HG02798 (cell line): Measurements from ENCODE around the gene NR0B2.
"Not testable (repeated sequence)": the region's sequence is repeated elsewhere in the genome, so short reads cannot be mapped to it uniquely, and the experiment has no call there.

ENCODE experiments used
- ATAC-seq: cut with Tn5 transposase; IDR thresholded peaks from one replicate; pipeline ENCODE4 v1.9.1; 2021; ENCODE audit warnings: mild to moderate bottlenecking; ENCODE audit not compliant: unreplicated experiment, poor library complexity

NR0B2 gene

GRCh38 chr1:26894263-26894662 is 19.5 kb downstream of the NR0B2 start:
- no peak for ATAC-seq

- peak; percentile 32 for ATAC-seq
Observed at GRCh38 chr1:26890467-26890796, 23.3 kb downstream of the NR0B2 start.

GRCh38 chr1:26889551-26890466 is 24.0 kb downstream of the NR0B2 start, which contains the start of gene GPN2:
GPN2 (minus strand) TSS chr1:26890283; CDS start chr1:26890096, 187 bp downstream.
- ATAC-seq = peak; percentile 90

- ATAC-seq = no peak
Observed at GRCh38 chr1:26888231-26888630, 25.5 kb downstream of the NR0B2 start.

DNA sequence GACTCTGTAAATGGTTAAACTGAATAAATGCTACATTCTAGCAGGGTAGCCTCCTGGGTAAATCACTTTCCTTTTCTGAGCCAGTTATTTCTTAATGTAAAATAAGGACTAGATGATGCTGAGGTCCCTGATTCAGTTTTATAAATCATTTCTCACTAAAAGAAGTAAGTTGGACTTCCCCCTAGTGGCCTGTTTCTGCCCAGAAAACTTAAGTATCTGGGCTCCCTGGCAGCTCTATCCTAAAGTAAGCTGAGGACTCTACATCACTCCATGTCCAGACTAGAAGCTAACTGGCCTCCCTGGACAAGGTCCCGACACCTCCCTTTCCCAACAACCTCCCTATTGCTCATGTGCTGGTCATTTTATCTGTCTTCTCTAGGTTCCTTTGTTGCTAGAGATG is 26.6 kb downstream of the NR0B2 start:
- no peak for ATAC-seq

- ATAC-seq = no peak
Observed at GRCh38 chr1:26882696-26883463, 30.9 kb downstream of the NR0B2 start.

DNA sequence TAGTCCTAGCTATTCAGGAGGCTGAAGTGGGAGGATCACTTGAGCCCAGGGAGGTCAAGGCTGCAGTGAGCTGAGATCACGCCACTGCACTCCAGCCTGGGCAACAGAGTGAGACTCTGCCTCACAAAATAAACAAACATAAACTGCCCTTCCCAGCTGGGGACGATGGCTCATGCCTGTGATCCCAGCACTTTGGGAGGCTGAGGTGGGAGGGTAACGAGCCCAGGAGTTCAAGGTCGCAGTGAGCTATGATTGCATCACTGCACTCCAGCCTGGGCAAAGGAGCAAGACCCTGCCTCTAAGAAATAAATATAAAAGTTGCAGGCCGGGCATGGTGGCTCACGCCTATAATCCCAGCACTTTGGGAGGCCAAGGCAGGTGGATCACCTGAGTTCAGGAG is 32.2 kb downstream of the NR0B2 start:
- ATAC-seq = not testable (repeated sequence)

DNA sequence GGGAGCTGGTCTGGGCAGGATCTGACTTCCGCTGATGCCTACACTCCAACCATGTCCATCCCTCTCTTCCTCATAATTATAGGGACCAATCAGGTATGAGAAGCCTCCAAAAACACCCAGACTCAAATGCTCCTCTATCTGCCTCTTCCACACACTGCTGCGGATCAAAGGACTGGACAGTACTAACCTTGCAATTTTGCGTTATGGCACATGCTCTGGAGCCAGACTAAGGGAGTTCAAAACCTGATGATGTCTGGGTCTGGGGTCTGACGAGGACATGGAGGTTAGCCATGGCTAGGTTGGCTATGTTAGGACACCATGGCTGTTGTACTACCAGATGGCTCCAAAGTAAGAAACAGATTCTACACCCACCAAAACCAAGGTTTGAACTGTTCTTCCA is 34.0 kb downstream of the NR0B2 start:
- no peak for ATAC-seq

- ATAC-seq = no peak
Observed at GRCh38 chr1:26877326-26877725, 36.4 kb downstream of the NR0B2 start.

DNA sequence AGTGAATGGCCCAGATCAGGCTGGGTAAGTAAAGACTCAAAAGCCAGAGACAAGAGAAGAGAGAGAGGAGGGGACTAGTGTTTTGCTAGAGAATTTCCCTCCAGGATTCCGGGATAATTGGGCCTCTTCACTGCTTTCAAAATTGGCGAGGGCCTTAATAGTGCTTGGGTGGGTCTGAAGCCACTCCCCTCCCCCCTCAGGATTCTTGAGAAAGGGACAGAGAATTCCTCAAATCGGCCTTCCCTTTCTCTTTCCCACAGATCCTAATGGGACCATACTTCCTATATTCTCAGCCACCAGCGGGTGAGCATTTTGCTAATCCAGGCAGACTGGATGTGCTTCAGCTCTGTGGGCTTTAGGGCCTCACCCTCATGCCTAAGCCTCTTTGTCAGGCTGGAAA is 38.9 kb downstream of the NR0B2 start:
- ATAC-seq = no peak

GRCh38 chr1:26873097-26873496 is 40.7 kb downstream of the NR0B2 start:
- not testable (repeated sequence) for ATAC-seq

GRCh38 chr1:26864610-26865480 is 48.9 kb downstream of the NR0B2 start:
- ATAC-seq = peak; percentile 93

DNA sequence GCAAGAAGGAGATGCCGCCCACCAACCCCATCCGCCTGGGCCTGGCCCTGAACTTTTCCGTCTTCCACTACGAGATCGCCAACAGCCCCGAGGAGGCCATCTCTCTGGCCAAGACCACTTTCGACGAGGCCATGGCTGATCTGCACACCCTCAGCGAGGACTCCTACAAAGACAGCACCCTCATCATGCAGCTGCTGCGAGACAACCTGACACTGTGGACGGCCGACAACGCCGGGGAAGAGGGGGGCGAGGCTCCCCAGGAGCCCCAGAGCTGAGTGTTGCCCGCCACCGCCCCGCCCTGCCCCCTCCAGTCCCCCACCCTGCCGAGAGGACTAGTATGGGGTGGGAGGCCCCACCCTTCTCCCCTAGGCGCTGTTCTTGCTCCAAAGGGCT is 50.1 kb downstream of the NR0B2 start:
- ATAC-seq = no peak

DNA sequence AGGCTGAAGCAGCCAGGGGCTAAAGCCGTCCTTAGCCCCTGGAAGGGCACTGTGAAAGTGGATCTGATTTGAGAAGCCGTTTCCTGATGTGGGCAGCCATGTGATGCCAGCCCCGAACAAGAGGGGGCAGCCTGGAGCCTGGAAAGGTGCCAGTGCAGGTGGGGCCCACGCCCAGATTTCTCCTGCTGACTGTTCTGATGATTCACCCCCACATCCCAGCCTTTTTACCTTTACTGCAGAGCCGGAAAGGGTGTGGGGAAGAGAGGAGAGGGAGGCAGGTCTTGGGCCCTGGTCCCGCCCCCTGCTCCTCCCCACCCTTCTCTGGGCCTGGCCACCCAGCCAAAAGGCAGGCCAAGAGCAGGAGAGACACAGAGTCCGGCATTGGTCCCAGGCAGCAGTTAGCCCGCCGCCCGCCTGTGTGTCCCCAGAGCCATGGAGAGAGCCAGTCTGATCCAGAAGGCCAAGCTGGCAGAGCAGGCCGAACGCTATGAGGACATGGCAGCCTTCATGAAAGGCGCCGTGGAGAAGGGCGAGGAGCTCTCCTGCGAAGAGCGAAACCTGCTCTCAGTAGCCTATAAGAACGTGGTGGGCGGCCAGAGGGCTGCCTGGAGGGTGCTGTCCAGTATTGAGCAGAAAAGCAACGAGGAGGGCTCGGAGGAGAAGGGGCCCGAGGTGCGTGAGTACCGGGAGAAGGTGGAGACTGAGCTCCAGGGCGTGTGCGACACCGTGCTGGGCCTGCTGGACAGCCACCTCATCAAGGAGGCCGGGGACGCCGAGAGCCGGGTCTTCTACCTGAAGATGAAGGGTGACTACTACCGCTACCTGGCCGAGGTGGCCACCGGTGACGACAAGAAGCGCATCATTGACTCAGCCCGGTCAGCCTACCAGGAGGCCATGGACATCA is 50.7 kb downstream of the NR0B2 start, which contains the start of gene SFN:
Gene SFN (plus strand): TSS at position 369 of the 904 bp plus-strand sequence. CDS start 64 bp downstream, at position 433.
- no peak for ATAC-seq

DNA sequence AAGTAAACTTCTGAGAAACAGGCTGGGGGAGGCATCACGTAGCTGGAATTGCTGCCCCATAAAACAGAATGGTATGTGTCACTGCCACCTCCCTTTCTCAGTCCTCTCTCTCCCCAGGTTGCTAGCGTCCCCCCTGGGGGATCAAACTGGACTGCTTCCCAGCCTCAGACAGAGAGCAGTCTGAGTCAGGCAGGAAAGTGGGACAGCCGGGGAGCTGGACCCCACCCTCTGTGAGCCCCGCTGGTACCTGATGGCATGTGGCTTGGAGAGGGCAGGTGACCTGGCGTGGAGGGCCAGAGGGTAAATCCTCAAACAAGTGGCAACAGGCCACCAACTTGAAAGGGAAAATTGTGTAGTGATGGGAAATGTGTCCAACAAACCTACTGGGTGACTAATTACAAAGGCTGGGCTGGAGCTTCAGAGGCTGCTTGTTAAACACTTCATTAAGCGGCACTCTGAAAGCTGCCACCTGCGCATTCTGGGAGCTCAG is 51.8 kb downstream of the NR0B2 start:
- no peak for ATAC-seq
